Neural crest cell (in vitro differentiated cells): ENCODE data around the gene CHAC2. TPM values are rescaled to one million over a fixed set of nuclear protein-coding genes. Genes with fewer than 3 reads are reported as not detected.

Source experiments
- DNase-seq: peaks from one replicate; pipeline ENCODE4 v3.0.0; 2021; ENCODE audit warnings: low read depth, mixed read lengths, low spot score
- H3K27ac Mint-ChIP-seq: one replicate; pipeline ENCODE4 v1.8.0; 2021; ENCODE audit warnings: mild to moderate bottlenecking, mixed read lengths; ENCODE audit not compliant: unreplicated experiment
- H3K27me3 Mint-ChIP-seq: 2 replicates; pipeline ENCODE4 v1.8.0; 2021; ENCODE audit warnings: low read depth, mild to moderate bottlenecking, mixed read lengths
- H3K36me3 Mint-ChIP-seq: 2 replicates; pipeline ENCODE4 v1.8.0; 2021; ENCODE audit warnings: low read depth, mild to moderate bottlenecking, mixed read lengths
- H3K4me1 Mint-ChIP-seq: 2 replicates; pipeline ENCODE4 v1.8.0; 2021; ENCODE audit warnings: mixed read lengths
- H3K4me3 Mint-ChIP-seq: one replicate; pipeline ENCODE4 v1.8.0; 2021; ENCODE audit warnings: mild to moderate bottlenecking, mixed read lengths
- H3K9me3 Mint-ChIP-seq: 2 replicates; pipeline ENCODE4 v1.8.0; 2021; ENCODE audit warnings: mixed read lengths
- CTCF ChIP-seq: fragments of 200-600 bp; sonication (generic); conservative IDR thresholded peaks from 2 replicates; pipeline ENCODE4 v1.5.0; 2021; ENCODE audit warnings: antibody characterized with exemption, mild to moderate bottlenecking
- total RNA-seq: library from RNA; stranded (reverse); gene quantifications from 2 replicates; pipeline ENCODE4 v1.2.1, GENCODE V29; 2021

Gene CHAC2
- total RNA-seq, 1 donor from 2014 or later = 7.8 TPM

DNA sequence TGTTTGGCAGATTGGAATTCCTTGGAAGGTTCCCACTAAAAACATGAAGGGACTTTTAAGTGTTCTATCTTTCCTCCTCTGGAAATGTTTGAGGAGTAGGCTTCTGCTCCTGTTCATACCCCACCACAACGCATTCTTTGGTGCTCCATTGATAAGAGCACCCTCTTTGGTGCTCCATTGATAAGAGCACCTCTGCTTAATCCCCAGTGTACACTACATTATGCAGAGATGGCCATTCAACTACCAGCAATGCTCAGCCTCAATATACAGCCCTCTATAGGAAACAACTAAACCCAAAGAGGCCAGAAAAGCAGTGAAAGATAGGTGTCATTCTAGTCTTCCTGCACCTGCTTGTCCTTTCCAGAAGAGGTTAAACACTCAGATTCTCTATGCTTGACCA, 1.8 kb upstream of the CHAC2 start:
- H3K27me3 Mint-ChIP-seq = no peaks in the 10 kb centered on the region
- no peak for DNase-seq
- H3K4me3 Mint-ChIP-seq = peak overlapping the region; percentile 70
- no peak for TF ChIP-seq CTCF
- peak overlapping the region; percentile 54 for H3K27ac Mint-ChIP-seq
- peaks cover 29% of the 10 kb centered on the region for H3K4me1 Mint-ChIP-seq
- H3K9me3 Mint-ChIP-seq = peaks cover under 1% of the 10 kb centered on the region
- H3K36me3 Mint-ChIP-seq = peaks cover 2% of the 10 kb centered on the region

DNA sequence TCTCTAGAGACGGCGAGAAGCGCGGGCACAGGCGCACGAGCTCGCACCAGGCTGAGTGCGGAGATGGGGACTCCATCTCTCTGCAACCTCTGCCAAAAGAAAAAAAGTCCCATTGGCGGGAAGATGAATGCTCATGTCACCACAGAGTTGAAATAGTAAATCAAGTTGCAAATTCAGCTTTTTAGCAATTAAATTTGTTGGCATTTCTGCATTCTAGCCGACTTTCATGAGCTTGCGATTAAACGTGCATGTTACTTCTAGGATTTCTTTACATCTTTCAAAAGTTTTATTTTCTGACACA, 588 bp downstream of the CHAC2 start:
- Mint-ChIP-seq H3K9me3 (peaks cover 2% of the 10 kb centered on the region), H3K27me3 (no peaks in the 10 kb centered on the region), H3K4me1 (peaks cover 32% of the 10 kb centered on the region), H3K27ac (peak overlapping the region; percentile 89), H3K4me3 (peak overlapping the region; percentile 86), H3K36me3 (peaks cover 4% of the 10 kb centered on the region)
- TF ChIP-seq CTCF = no peak
- no peak for DNase-seq

DNA sequence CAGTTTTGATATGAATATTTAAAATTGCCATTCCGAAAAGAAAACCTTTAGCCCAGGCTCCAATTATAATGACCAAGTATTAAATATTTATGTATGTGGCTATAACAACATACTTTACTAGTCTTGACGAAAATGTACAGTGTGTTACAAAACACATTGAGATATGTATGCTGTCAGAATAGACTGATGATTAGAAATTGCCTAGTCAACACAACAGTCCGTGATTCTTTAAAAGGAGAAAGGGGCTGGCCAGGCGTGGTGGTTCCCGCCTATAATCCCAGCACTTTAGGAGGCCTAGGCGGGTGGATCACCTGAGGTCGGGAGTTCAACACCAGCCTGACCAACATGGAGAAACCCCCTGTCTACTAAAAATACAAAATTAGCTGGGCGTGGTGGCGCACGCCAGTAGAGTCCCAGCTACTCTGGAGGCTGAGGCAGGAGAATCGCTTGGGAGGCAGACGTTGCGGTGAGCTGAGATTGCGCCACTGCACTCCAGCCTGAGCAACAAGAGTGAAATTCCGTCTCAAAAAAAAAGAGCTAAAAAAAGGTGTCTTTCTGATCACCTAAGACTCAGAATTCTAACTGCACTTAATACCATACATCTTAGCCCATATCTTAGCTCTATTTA, 1.8 kb downstream of the CHAC2 start:
- Mint-ChIP-seq H3K4me1 (peaks cover 32% of the 10 kb centered on the region), H3K9me3 (peaks cover 2% of the 10 kb centered on the region), H3K27ac (no peak overlapping the region), H3K27me3 (no peaks in the 10 kb centered on the region), H3K4me3 (peak overlapping the region; percentile 25), H3K36me3 (peaks cover 4% of the 10 kb centered on the region)
- no peak for DNase-seq
- TF ChIP-seq CTCF = no peak

DNA sequence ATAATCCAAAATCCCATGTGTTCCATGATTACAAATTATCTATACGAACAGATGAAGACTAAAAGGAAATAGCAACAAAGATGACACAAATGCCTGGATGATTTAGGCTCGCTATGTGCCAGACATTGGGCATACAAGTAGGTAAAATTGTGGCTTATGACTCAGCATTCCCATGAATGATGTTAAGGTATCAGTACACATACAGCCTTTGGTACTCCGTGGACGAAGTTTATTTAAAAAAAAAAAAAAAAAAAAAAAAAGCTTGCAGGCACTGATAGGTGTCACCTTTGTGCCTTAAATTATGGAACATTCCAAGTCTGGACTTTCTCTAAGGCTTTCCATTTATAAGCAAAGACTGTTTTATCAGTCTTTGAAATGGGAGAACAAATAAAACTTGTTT, 2.7 kb downstream of the CHAC2 start:
- Mint-ChIP-seq H3K27ac (no peak overlapping the region), H3K9me3 (peaks cover 2% of the 10 kb centered on the region), H3K27me3 (no peaks in the 10 kb centered on the region), H3K36me3 (peaks cover 4% of the 10 kb centered on the region), H3K4me3 (peak overlapping the region; percentile 25), H3K4me1 (peaks cover 32% of the 10 kb centered on the region)
- DNase-seq = no peak
- no peak for TF ChIP-seq CTCF

- TF ChIP-seq CTCF = no peak
- H3K36me3 Mint-ChIP-seq = peaks cover 12% of the 10 kb centered on the region
- no peak for DNase-seq
- no peak overlapping the region for H3K27ac Mint-ChIP-seq
- no peaks in the 10 kb centered on the region for H3K27me3 Mint-ChIP-seq
- H3K4me1 Mint-ChIP-seq = peaks cover 2% of the 10 kb centered on the region
- H3K4me3 Mint-ChIP-seq = no peak overlapping the region
- H3K9me3 Mint-ChIP-seq = no peaks in the 10 kb centered on the region
Observed at GRCh38 chr2:53777134-53777533, 9.5 kb downstream of the CHAC2 start.
